ENCODE measurements around the gene NFYC. TPM values are rescaled to one million over a fixed set of nuclear protein-coding genes. Genes with fewer than 3 reads are reported as not detected.

Gene NFYC
- total RNA-seq, 1 donor from 2014 or later: 56.0 TPM

- H3K27me3 ChIP-seq: no peaks in the 10 kb centered on the region
- no peaks in the 10 kb centered on the region for H3K4me1 ChIP-seq
- H3K36me3 ChIP-seq: no peaks in the 10 kb centered on the region
- intact Hi-C loops (cut with DNase I): no loop called here
- DNase-seq (no peak), ATAC-seq (peak; percentile 59)
- H3K9me3 ChIP-seq: no peaks in the 10 kb centered on the region
- H3K27ac ChIP-seq: no peak overlapping the region
- H3K4me3 ChIP-seq: no peak overlapping the region
- TF ChIP-seq CTCF (IDR thresholded peaks at IDR 0.05): no peak
Observed at GRCh38 chr1:40684669-40685068, 6.8 kb upstream of the NFYC start.

- H3K27ac ChIP-seq: no peak overlapping the region
- DNase-seq (no peak), ATAC-seq (no peak)
- H3K36me3 ChIP-seq: no peaks in the 10 kb centered on the region
- no peak overlapping the region for H3K4me3 ChIP-seq
- intact Hi-C loops (cut with DNase I): no loop called here
- H3K9me3 ChIP-seq: no peaks in the 10 kb centered on the region
- no peaks in the 10 kb centered on the region for H3K27me3 ChIP-seq
- H3K4me1 ChIP-seq: peaks cover 7% of the 10 kb centered on the region
- no peak for TF ChIP-seq CTCF (IDR thresholded peaks at IDR 0.05)
Observed at GRCh38 chr1:40687059-40687458, 4.4 kb upstream of the NFYC start.

- intact Hi-C loops (cut with DNase I): no loop called here
Observed at GRCh38 chr1:40687661-40688060, 3.8 kb upstream of the NFYC start.

GRCh38 chr1:40689737-40690136 is 1.8 kb upstream of the NFYC start:
- H3K4me1 ChIP-seq: peaks cover 27% of the 10 kb centered on the region
- no peaks in the 10 kb centered on the region for H3K36me3 ChIP-seq
- intact Hi-C loops (cut with DNase I): no loop called here
- H3K27ac ChIP-seq: no peak overlapping the region
- DNase-seq (no peak), ATAC-seq (no peak)
- no peak overlapping the region for H3K4me3 ChIP-seq
- H3K9me3 ChIP-seq: no peaks in the 10 kb centered on the region
- H3K27me3 ChIP-seq: no peaks in the 10 kb centered on the region
- TF ChIP-seq CTCF (IDR thresholded peaks at IDR 0.05): no peak

More at GRCh38 chr1:40687661-40688060, 3.8 kb upstream of the NFYC start:
- DNase-seq (no peak), ATAC-seq (no peak)
- TF ChIP-seq CTCF (IDR thresholded peaks at IDR 0.05): no peak
- Histone ChIP-seq H3K27ac (no peak overlapping the region), H3K9me3 (no peaks in the 10 kb centered on the region), H3K27me3 (no peaks in the 10 kb centered on the region), H3K36me3 (no peaks in the 10 kb centered on the region), H3K4me3 (no peak overlapping the region), H3K4me1 (peaks cover 8% of the 10 kb centered on the region)

- TF ChIP-seq CTCF (IDR thresholded peaks at IDR 0.05): no peak
- Histone ChIP-seq H3K4me3 (peak overlapping the region; percentile 73), H3K27me3 (no peaks in the 10 kb centered on the region), H3K27ac (peak overlapping the region; percentile 99), H3K9me3 (no peaks in the 10 kb centered on the region), H3K36me3 (no peaks in the 10 kb centered on the region), H3K4me1 (peaks cover 27% of the 10 kb centered on the region)
- intact Hi-C loops (cut with DNase I): no loop called here
- ATAC-seq (no peak), DNase-seq (no peak)
Observed at GRCh38 chr1:40690771-40691537, 550 bp upstream of the NFYC start.

All from upper lobe of right lung (tissue), 1 donor.